Esophagus muscularis mucosa (tissue), 3 donors: ENCODE measurements around the gene GAS1.

Experiments
- POLR2A ChIP-seq: fragments of 450-650 bp; IDR thresholded peaks from one replicate; pipeline ENCODE4 v1.6.1; 2017; ENCODE audit warnings: antibody characterized with exemption, moderate library complexity, mild to moderate bottlenecking, low read depth
- TF ChIP-seq, protein P1 (sequence below), 3 experiments: fragments of 200-600 bp in 2 of 3; fragments of 450-650 bp in 1 of 3; sonication (generic) in 2 of 3; IDR thresholded peaks; one replicate each; pipeline ENCODE4 v1.5.1; 2017 to 2019; ENCODE audit warnings: antibody characterized with exemption in 3 of 3, mild to moderate bottlenecking in 2 of 3, moderate library complexity in 1 of 3

DNA sequence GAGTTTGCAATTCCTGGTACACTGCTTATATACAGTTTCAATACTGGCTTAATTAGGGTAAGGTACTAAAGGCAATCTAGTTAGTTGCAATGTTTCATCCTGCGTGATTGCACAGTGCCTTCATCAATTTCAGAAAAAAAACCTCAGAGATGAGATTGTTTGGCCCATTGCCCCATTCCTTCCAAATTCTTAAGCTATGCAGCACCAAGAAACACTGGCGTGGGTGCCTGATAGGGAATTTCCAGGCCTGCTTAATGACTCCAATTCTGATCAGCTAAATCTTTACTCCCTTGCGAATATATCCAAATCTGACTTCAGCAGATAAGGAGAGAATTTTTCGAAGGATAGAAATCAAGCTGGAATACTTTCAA lies 35.9 kb upstream of the GAS1 start:
- TF ChIP-seq, protein P1, sequence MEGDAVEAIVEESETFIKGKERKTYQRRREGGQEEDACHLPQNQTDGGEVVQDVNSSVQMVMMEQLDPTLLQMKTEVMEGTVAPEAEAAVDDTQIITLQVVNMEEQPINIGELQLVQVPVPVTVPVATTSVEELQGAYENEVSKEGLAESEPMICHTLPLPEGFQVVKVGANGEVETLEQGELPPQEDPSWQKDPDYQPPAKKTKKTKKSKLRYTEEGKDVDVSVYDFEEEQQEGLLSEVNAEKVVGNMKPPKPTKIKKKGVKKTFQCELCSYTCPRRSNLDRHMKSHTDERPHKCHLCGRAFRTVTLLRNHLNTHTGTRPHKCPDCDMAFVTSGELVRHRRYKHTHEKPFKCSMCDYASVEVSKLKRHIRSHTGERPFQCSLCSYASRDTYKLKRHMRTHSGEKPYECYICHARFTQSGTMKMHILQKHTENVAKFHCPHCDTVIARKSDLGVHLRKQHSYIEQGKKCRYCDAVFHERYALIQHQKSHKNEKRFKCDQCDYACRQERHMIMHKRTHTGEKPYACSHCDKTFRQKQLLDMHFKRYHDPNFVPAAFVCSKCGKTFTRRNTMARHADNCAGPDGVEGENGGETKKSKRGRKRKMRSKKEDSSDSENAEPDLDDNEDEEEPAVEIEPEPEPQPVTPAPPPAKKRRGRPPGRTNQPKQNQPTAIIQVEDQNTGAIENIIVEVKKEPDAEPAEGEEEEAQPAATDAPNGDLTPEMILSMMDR (IDR thresholded peaks at IDR 0.05): no peak
- TF ChIP-seq POLR2A: no peak
